ENCODE results near the gene TMEM238L.

The TMEM238L gene

DNA sequence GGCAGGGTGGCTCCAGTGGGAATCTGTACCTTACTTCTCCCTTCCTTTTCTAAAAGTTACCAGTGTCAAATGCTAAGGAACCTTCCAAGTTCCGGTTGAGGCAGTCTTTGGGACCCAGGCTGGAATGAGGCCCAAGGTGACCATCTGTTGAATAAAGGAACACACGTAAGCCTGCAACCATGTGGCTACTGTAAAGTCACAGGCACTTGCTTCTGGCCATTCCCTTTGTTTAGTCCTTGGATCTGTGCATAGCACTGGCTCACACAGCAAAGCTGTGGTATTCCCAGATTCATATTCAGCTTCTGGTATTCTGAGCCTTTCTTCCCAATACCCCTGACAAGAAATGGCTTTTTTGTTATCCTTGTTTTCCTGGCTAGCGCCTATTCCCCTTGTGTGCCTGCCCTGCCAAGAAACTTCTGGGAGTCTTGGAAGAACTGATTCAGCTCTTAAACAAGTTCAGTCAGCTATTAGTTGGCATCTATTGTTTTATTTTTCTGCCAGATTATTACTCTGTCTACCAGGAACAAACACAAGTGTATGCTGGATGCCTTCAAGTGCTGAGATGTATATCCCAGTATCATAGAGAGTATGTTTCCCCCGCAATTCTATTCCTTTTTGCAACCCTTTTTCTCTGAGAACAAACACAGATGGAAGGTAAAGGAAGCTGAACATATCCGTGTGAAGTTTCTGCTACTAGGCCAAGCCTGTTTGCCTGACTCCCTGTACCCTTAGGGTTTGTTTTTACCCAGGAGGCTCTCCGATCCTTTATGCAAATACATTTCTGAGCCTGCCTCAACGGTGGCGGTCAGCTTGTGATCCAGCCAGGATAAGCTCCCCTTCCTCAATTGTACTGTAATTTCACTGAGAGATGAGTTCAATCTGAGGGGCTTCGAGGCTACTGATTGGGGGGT is 13.2 kb downstream of the TMEM238L start:
- no peak overlapping the region for H3K4me3 Mint-ChIP-seq
- peak overlapping the region in 1 of 2 donors; percentile 69 for H3K27ac Mint-ChIP-seq
- H3K9me3 Mint-ChIP-seq, result no peaks in the 10 kb centered on the region
- H3K4me1 Mint-ChIP-seq, result peaks cover 7% of the 10 kb centered on the region
- H3K27me3 Mint-ChIP-seq, result no peaks in the 10 kb centered on the region
- ATAC-seq (no peak), DNase-seq (no peak)

DNA sequence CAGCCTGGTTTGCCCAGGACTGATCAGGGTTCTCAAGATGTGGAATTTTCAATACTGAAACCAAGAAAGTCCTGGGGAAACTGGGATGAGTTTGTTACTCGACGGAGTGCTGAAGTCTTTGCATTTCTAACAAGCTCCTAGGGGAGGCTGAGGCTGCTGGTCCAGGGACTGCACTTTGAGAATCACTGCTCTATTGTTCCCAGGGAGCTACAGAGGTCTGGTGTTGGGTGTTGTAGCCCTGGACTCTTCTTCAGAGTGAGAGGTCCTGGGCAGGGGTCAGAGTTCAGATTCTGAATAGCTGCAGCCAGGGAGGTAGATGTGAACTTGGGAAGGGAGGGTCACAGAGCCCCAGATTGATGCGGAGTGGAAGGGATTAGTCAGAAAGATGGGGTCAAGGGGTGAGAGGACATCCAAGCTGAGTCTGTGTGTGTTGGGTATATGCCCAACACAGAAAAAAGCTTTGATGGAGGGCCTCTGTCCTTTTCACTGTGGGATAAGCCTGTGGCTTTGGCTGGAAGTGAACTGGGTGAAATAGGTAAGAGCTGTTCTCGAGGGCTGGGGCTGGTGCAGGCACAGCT is 14.1 kb downstream of the TMEM238L start:
- Mint-ChIP-seq H3K4me3 (no peak overlapping the region), H3K27me3 (no peaks in the 10 kb centered on the region), H3K9me3 (no peaks in the 10 kb centered on the region), H3K4me1 (peaks cover 7% of the 10 kb centered on the region), H3K27ac (no peak overlapping the region)
- DNase-seq (no peak), ATAC-seq (no peak)

DNA sequence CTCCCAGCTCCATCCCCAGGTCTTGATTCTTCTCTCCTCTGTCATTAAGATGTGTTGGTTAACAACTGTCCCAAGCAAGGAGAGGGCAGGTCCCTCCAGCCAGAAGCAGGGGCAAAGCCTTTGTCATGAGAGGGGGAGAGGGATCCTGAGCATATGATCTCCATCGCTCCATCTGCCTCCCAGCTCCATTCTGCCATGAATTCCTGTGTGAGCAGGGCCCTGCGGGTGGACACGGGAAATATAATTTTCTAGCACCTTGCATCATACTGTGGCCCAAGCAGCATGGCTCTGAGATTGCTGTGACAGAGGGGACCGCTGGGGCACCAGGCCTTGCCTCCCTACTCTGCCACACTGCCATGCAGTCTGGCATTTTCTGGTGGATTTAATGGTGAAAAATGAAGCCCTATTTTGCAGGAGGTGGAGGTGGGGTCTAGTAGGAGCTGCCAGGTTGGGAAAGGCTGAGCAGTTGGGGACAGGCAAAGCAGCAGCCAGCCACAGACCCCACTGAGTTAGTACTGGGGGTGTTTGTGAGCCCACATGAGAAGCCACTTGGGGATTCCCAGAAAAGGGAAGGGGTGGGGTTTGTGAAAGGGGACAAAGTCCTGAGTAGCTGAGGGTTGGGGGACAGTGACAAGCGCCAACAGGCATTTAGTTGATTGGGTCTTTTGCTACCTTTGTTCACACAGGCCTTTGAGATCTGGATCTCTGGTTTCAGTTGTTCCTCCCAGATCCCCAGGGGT is 16.4 kb downstream of the TMEM238L start:
- DNase-seq (no peak), ATAC-seq (no peak)
- H3K4me3 Mint-ChIP-seq, result no peak overlapping the region
- peaks cover 7% of the 10 kb centered on the region for H3K4me1 Mint-ChIP-seq
- H3K27ac Mint-ChIP-seq, result no peak overlapping the region
- H3K9me3 Mint-ChIP-seq, result peaks cover 12 to 15% of the 10 kb centered on the region in 2 donors
- no peaks in the 10 kb centered on the region for H3K27me3 Mint-ChIP-seq

DNA sequence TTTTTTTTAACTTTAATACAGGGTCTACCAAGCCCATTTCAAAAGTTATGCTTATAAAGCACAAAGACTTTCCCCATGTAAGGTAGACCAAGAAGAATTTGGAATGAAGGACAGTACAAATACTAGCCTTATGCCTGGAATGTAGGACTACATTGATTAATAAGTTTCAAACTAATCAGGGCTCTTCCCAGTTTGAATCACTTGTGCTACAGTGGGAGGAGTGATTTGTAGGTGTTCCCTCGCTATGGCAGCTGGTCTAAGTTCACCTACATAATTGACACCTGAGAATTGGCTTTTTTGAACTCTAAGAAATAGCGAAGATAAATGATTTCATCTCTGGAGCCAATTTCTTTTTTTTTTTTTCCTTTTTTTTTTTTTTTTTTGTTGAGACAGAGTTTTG is 18.6 kb downstream of the TMEM238L start:
- Mint-ChIP-seq H3K27me3 (no peaks in the 10 kb centered on the region), H3K4me3 (no peak overlapping the region), H3K9me3 (peaks cover 12 to 15% of the 10 kb centered on the region in 2 donors), H3K4me1 (no peaks in the 10 kb centered on the region), H3K27ac (no peak overlapping the region)
- no peak for DNase-seq
- ATAC-seq, result no peak

GRCh38 chr17:10779609-10780008 is 24.3 kb downstream of the TMEM238L start:
- ATAC-seq, result no peak
- no peak for DNase-seq
- Mint-ChIP-seq H3K27ac (no peak overlapping the region), H3K27me3 (no peaks in the 10 kb centered on the region), H3K4me3 (no peak overlapping the region), H3K4me1 (no peaks in the 10 kb centered on the region), H3K9me3 (peaks cover 15 to 20% of the 10 kb centered on the region in 2 donors)

DNA sequence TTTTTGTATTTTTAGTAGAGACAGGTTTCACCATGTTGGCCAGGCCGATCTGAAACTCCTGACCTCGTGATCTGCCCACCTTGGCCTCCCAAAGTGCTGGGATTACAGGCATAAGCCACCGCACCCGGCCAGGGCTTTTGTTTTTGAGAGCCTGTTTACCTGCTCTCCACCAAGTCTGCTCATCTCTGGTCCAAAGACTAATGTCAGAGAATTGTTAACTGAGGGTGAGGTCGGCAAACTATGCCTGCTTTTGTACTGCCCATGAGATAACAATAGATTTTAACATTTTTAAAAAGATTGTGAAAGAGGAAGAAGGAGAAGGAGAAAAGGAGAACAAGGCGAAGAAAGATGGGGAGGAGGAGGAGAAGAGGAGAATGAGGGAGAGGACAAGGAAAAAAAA is 26.0 kb downstream of the TMEM238L start:
- no peak overlapping the region for H3K27ac Mint-ChIP-seq
- DNase-seq (no peak), ATAC-seq (no peak)
- H3K27me3 Mint-ChIP-seq, result no peaks in the 10 kb centered on the region
- H3K4me1 Mint-ChIP-seq, result no peaks in the 10 kb centered on the region
- peaks cover 3 to 12% of the 10 kb centered on the region in 2 donors for H3K9me3 Mint-ChIP-seq
- H3K4me3 Mint-ChIP-seq, result no peak overlapping the region

- no peak overlapping the region for H3K4me3 Mint-ChIP-seq
- H3K27me3 Mint-ChIP-seq, result no peaks in the 10 kb centered on the region
- H3K27ac Mint-ChIP-seq, result no peak overlapping the region
- H3K4me1 Mint-ChIP-seq, result no peaks in the 10 kb centered on the region
- DNase-seq (no peak), ATAC-seq (no peak)
- H3K9me3 Mint-ChIP-seq, result peaks cover 0 to 8% of the 10 kb centered on the region in 2 donors
These were observed 26.6 kb downstream of the TMEM238L start for GRCh38 chr17:10777131-10777807.

GRCh38 chr17:10776381-10776780 is 27.5 kb downstream of the TMEM238L start:
- Mint-ChIP-seq H3K4me3 (no peak overlapping the region), H3K27me3 (no peaks in the 10 kb centered on the region), H3K4me1 (no peaks in the 10 kb centered on the region), H3K27ac (no peak overlapping the region), H3K9me3 (peaks cover 5 to 14% of the 10 kb centered on the region in 2 donors)
- ATAC-seq (no peak), DNase-seq (no peak)

GRCh38 chr17:10775740-10776356 is 28.1 kb downstream of the TMEM238L start:
- Mint-ChIP-seq H3K9me3 (peaks cover 5 to 19% of the 10 kb centered on the region in 2 donors), H3K27me3 (no peaks in the 10 kb centered on the region), H3K27ac (no peak overlapping the region), H3K4me1 (no peaks in the 10 kb centered on the region), H3K4me3 (no peak overlapping the region)
- no peak for DNase-seq
- no peak for ATAC-seq

DNA sequence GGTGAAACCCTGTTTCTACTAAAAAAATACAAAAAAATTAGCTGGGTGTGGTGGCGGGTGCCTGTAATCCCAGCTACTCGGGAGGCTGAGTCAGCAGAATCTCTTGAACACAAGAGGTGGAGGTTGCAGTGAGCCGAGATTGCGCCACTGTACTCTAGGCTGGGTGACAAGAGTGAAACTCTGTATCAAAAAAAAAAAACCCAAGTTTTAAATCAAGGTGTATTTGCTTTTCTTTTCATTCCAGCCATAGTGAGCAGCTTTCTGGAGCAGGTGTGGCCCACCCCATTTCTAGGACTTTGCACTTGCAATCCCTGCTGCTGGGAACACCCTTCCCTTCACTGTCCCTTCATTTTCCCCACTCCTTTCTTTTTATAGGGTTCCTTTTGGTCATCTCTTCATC is 28.8 kb downstream of the TMEM238L start:
- Mint-ChIP-seq H3K4me1 (no peaks in the 10 kb centered on the region), H3K9me3 (peaks cover 5 to 22% of the 10 kb centered on the region in 2 donors), H3K4me3 (no peak overlapping the region), H3K27me3 (no peaks in the 10 kb centered on the region), H3K27ac (peak overlapping the region in 1 of 2 donors; percentile 26)
- no peak for DNase-seq
- ATAC-seq, result no peak

- Mint-ChIP-seq H3K4me3 (no peak overlapping the region), H3K9me3 (peaks cover 5 to 22% of the 10 kb centered on the region in 2 donors), H3K27me3 (no peaks in the 10 kb centered on the region), H3K27ac (no peak overlapping the region), H3K4me1 (no peaks in the 10 kb centered on the region)
- no peak for ATAC-seq
- DNase-seq, result no peak
These were observed 30.5 kb downstream of the TMEM238L start for GRCh38 chr17:10773391-10773790.

GRCh38 chr17:10772425-10773380 is 31.2 kb downstream of the TMEM238L start:
- DNase-seq, result peak; percentile 31 to 49
- H3K9me3 Mint-ChIP-seq, result peaks cover 5 to 22% of the 10 kb centered on the region in 2 donors
- no peaks in the 10 kb centered on the region for H3K4me1 Mint-ChIP-seq
- H3K4me3 Mint-ChIP-seq, result no peak overlapping the region
- no peaks in the 10 kb centered on the region for H3K27me3 Mint-ChIP-seq
- H3K27ac Mint-ChIP-seq, result no peak overlapping the region
- ATAC-seq, result no peak

GRCh38 chr17:10771148-10771547 is 32.8 kb downstream of the TMEM238L start:
- no peak overlapping the region for H3K4me3 Mint-ChIP-seq
- DNase-seq, result no peak
- H3K27me3 Mint-ChIP-seq, result no peaks in the 10 kb centered on the region
- peaks cover 12 to 22% of the 10 kb centered on the region in 2 donors for H3K9me3 Mint-ChIP-seq
- no peak for ATAC-seq
- no peak overlapping the region for H3K27ac Mint-ChIP-seq
- H3K4me1 Mint-ChIP-seq, result no peaks in the 10 kb centered on the region

DNA sequence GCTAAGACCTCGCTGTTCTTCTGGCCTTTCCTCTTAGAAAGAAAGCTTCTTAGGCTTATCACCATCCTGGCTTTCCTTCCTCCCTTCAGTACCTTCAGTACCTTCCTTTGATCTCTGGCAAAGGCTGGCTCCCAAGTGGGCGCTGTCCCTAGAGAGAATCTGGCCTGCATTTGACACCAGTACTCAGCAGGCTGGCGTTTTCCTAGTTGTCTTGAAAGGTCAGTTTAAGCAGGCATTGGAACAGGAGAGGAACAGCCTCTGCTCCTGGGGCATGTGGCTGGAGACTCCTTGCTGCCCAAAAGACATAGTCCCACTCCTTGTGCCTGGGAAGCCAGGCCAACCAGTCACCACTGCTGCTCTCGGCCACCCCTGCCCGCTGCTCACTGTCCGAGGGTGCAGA is 34.1 kb downstream of the TMEM238L start:
- no peaks in the 10 kb centered on the region for H3K4me1 Mint-ChIP-seq
- H3K4me3 Mint-ChIP-seq, result no peak overlapping the region
- H3K27ac Mint-ChIP-seq, result no peak overlapping the region
- no peaks in the 10 kb centered on the region for H3K27me3 Mint-ChIP-seq
- peaks cover 13 to 14% of the 10 kb centered on the region in 2 donors for H3K9me3 Mint-ChIP-seq
- ATAC-seq (no peak), DNase-seq (no peak)

Measured in stimulated activated naive CD8-positive, alpha-beta T cell treated with anti-CD3 and anti-CD28 coated beads, Interleukin-15, amount 100 ng/mL, for 72 hours (primary cell).